NCI-H69 (cell line): ENCODE measurements around the gene ARID1A.

ENCODE experiments used
- DNase-seq: peaks from one replicate; lab custom pipeline; 2025; lab: John Stamatoyannopoulos, UW

Gene ARID1A

GRCh38 chr1:26827663-26828062, 131.8 kb downstream of the ARID1A start:
- DNase-seq: no peak

GRCh38 chr1:26828411-26828991, 132.7 kb downstream of the ARID1A start:
- DNase-seq: no peak

- no peak for DNase-seq
These were observed 133.5 kb downstream of the ARID1A start for GRCh38 chr1:26829184-26829911.

- no peak for DNase-seq
These were observed 135.2 kb downstream of the ARID1A start for GRCh38 chr1:26831059-26831458.
